Keratinocyte (primary cell): ENCODE results near the gene FMNL2. TPM values are rescaled to one million over a fixed set of nuclear protein-coding genes. Genes with fewer than 3 reads are reported as not detected.

Experiments used
- DNase-seq: peaks from one replicate; pipeline ENCODE4 v3.0.0-alpha.2; 2011; ENCODE audit warnings: low read depth, missing footprints, low spot score
- FAIRE-seq: peaks from 2 replicates; lab custom pipeline; 2011; peaks lifted over from hg19 to GRCh38; lab: Jason Lieb, UNC
- H2AFZ ChIP-seq: 2 replicates; pipeline ENCODE4 v1.6.0; 2012; ENCODE audit warnings: low read length, control low read depth, inconsistent platforms; ENCODE audit not compliant: control insufficient read depth
- H3K27ac ChIP-seq: 2 replicates; pipeline ENCODE4 v1.5.1; 2011; ENCODE audit warnings: low read length; ENCODE audit not compliant: control insufficient read depth, insufficient read depth
- H3K27me3 ChIP-seq: 3 replicates; pipeline ENCODE4 v1.6.0; 2011; ENCODE audit warnings: low read length; ENCODE audit not compliant: control insufficient read depth, insufficient read depth; ENCODE audit errors: extremely low read depth
- H3K36me3 ChIP-seq, 2 experiments: 2 replicates in 1 of 2; 3 replicates in 1 of 2; pipeline ENCODE4 v1.5.1; 2011; ENCODE audit warnings: low read length in 2 of 2, mild to moderate bottlenecking in 1 of 2; ENCODE audit not compliant: control insufficient read depth in 2 of 2, insufficient read depth in 2 of 2; ENCODE audit errors: extremely low read depth in 1 of 2
- H3K4me1 ChIP-seq: 3 replicates; pipeline ENCODE4 v1.5.1; 2011; ENCODE audit warnings: low read length; ENCODE audit not compliant: control insufficient read depth, insufficient read depth; ENCODE audit errors: extremely low read depth
- H3K4me2 ChIP-seq: 3 replicates; pipeline ENCODE4 v1.6.0; 2011; ENCODE audit warnings: low read depth, low read length; ENCODE audit not compliant: control insufficient read depth, insufficient read depth; ENCODE audit errors: extremely low read depth
- H3K4me3 ChIP-seq, 3 experiments: fragments of 200-600 bp in 1 of 3; sonication (generic) in 1 of 3; 2 replicates in 2 of 3; 3 replicates in 1 of 3; pipeline ENCODE4 v1.5.1; 2011 to 2016; ENCODE audit warnings: low read length in 3 of 3, mild to moderate bottlenecking in 3 of 3, control low read depth in 2 of 3, inconsistent platforms in 1 of 3, low read depth in 1 of 3, mixed read lengths in 1 of 3, mixed run types in 1 of 3, moderate library complexity in 1 of 3; ENCODE audit not compliant: control insufficient read depth in 2 of 3, insufficient read depth in 2 of 3; ENCODE audit errors: extremely low read depth in 1 of 3
- H3K79me2 ChIP-seq: 2 replicates; pipeline ENCODE4 v1.6.0; 2012; ENCODE audit warnings: low read length; ENCODE audit not compliant: control insufficient read depth, insufficient read depth
- H3K9ac ChIP-seq: 3 replicates; pipeline ENCODE4 v1.6.0; 2011; ENCODE audit warnings: low read length; ENCODE audit not compliant: control insufficient read depth, insufficient read depth; ENCODE audit errors: extremely low read depth
- H3K9me1 ChIP-seq: 3 replicates; pipeline ENCODE4 v1.6.0; 2011; ENCODE audit warnings: low read length; ENCODE audit not compliant: control insufficient read depth, insufficient read depth; ENCODE audit errors: extremely low read depth
- H3K9me3 ChIP-seq: 2 replicates; pipeline ENCODE4 v1.5.1; 2012; ENCODE audit warnings: low read depth, low read length; ENCODE audit not compliant: control insufficient read depth
- H4K20me1 ChIP-seq: 3 replicates; pipeline ENCODE4 v1.6.0; 2011; ENCODE audit warnings: low read length; ENCODE audit not compliant: control insufficient read depth, insufficient read depth; ENCODE audit errors: extremely low read depth
- CTCF ChIP-seq, 3 experiments: IDR thresholded peaks in 1 of 3; conservative IDR thresholded peaks in 1 of 3; optimal IDR thresholded peaks in 1 of 3; 2 replicates in 2 of 3; 3 replicates in 1 of 3; pipeline versions ENCODE3 to v1.5.1; 2011; ENCODE audit warnings: low read length in 3 of 3, mild to moderate bottlenecking in 3 of 3, moderate library complexity in 2 of 3, control low read depth in 1 of 3, inconsistent platforms in 1 of 3; ENCODE audit not compliant: insufficient read depth in 2 of 3; ENCODE audit errors: extremely low read depth in 1 of 3
- EZH2 ChIP-seq: IDR thresholded peaks from one replicate; pipeline ENCODE4 v1.6.1; 2012; ENCODE audit warnings: inconsistent platforms, mild to moderate bottlenecking, low read length, moderate library complexity
- dilution Hi-C: fragments of 300-500 bp; cut with MboI; formaldehyde crosslinking; loops from one replicate; pipeline ENCODE4 v1.7.0; 2020; ENCODE audit warnings: low sequenced_read_pairs; ENCODE audit not compliant: extremely low pct_ligation_motif_present
- polyA plus RNA-seq, 5 experiments: library from polyadenylated mRNA; depleted of rRNA in 3 of 5; stranded (reverse) in 3 of 5; stranded (forward) in 1 of 5; unstranded in 1 of 5; fragments of >200 nt; gene quantifications; 1 replicate in 1 of 5; 2 replicates in 3 of 5; 3 replicates in 1 of 5; pipeline versions ENCODE4 v1.2.1 to v1.2.3, GENCODE V29; 2011 to 2012; ENCODE audit warnings: missing spikeins in 2 of 5, low read depth in 1 of 5, low replicate concordance in 1 of 5

The FMNL2 gene
- polyA plus RNA-seq, 1 donor (not counting 4 experiments of a cell fraction or from before 2014, with no cell fraction given): 62.7 TPM

DNA sequence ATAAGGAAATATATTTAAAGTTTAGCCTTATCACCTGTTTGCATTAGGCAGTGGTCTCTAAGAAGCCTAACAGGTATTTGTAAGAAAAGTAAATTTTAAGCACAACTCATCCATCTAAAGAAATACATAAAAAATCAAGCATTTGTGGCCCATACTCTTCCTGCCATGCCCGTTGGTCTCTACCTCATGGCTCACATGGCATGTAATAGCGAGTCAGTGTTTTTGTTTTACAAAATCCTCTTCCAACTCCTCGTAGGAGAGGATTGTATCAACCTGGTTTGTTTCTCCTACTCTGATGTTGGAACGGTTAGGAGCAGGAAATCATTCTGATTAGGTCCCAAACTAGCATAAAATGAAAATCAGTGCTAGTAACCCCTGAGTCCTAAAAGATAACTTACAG is 91.8 kb downstream of the FMNL2 start:
- dilution Hi-C loops: no loop called here
- Histone ChIP-seq H3K9ac (no peak overlapping the region), H3K4me3 (no peak overlapping the region), H3K27ac (peak overlapping the region; percentile 40), H4K20me1 (no peaks in the 10 kb centered on the region), H3K9me3 (no peaks in the 10 kb centered on the region), H3K36me3 (no peaks in the 10 kb centered on the region), H2AFZ (no peak overlapping the region), H3K27me3 (no peaks in the 10 kb centered on the region), H3K9me1 (no peaks in the 10 kb centered on the region), H3K4me1 (peaks cover 43% of the 10 kb centered on the region), H3K4me2 (no peak overlapping the region), H3K79me2 (peaks cover 86% of the 10 kb centered on the region)
- DNase-seq: no peak
- no peak for FAIRE-seq
- TF ChIP-seq CTCF (optimal IDR thresholded peaks at IDR 0.05 in 1 of 3, IDR thresholded peaks at IDR 0.05 in 1 of 3, conservative IDR thresholded peaks at IDR 0.05 in 1 of 3; ENCODE audit: extremely low read depth in 1 of 3, insufficient read depth in 2 of 3, low read length in 3 of 3) (no peak), EZH2 (no peak)

GRCh38 chr2:152427902-152428301 is 92.9 kb downstream of the FMNL2 start:
- Histone ChIP-seq H3K27me3 (no peaks in the 10 kb centered on the region), H3K79me2 (peaks cover 85% of the 10 kb centered on the region), H2AFZ (no peak overlapping the region), H3K9me3 (no peaks in the 10 kb centered on the region), H3K36me3 (no peaks in the 10 kb centered on the region), H3K9ac (no peak overlapping the region), H3K4me2 (no peak overlapping the region), H4K20me1 (no peaks in the 10 kb centered on the region), H3K4me3 (no peak overlapping the region), H3K27ac (peak overlapping the region; percentile 13), H3K9me1 (no peaks in the 10 kb centered on the region), H3K4me1 (peaks cover 41% of the 10 kb centered on the region)
- TF ChIP-seq CTCF (optimal IDR thresholded peaks at IDR 0.05 in 1 of 3, IDR thresholded peaks at IDR 0.05 in 1 of 3, conservative IDR thresholded peaks at IDR 0.05 in 1 of 3; ENCODE audit: extremely low read depth in 1 of 3, insufficient read depth in 2 of 3, low read length in 3 of 3) (no peak), EZH2 (no peak)
- no peak for DNase-seq
- dilution Hi-C loops: no loop called here
- FAIRE-seq: no peak
